Hematopoietic multipotent progenitor cell (in vitro differentiated cells): ENCODE data around the gene KBTBD8. TPM values are rescaled to one million over a fixed set of nuclear protein-coding genes. Genes with fewer than 3 reads are reported as not detected.

Experiments
- DNase-seq, 3 donors: peaks; one replicate each; pipeline ENCODE4 v3.0.0-alpha.2; 2011 to 2015; ENCODE audit warnings: low read depth in 2 of 3, low spot score in 2 of 3
- total RNA-seq: library from RNA; depleted of rRNA; stranded (reverse); fragments of >200 nt; gene quantifications from one replicate; pipeline ENCODE4 v1.2.3, GENCODE V29; 2012

Gene KBTBD8
- total RNA-seq, 1 donor, result 1.9 TPM

DNA sequence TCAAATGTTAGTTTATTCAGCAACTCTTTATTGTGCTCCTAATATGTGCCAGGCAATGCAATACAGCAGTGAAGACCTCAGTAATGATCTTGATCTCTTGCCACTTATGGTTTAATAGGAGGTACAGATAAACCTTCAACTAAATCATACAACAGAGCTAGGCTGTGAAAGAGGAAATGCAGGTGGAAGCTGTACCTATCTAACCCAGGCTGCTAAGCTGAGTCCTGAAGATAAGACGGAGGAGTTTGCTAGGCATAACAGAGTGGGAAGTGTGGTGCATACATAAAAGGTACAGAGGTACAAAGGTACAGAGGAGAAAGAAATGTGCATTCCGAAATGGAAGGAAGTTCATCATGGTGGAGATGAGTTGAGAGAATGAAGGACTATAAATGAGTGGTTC is 35.0 kb downstream of the KBTBD8 start:
- DNase-seq, result no peak

DNA sequence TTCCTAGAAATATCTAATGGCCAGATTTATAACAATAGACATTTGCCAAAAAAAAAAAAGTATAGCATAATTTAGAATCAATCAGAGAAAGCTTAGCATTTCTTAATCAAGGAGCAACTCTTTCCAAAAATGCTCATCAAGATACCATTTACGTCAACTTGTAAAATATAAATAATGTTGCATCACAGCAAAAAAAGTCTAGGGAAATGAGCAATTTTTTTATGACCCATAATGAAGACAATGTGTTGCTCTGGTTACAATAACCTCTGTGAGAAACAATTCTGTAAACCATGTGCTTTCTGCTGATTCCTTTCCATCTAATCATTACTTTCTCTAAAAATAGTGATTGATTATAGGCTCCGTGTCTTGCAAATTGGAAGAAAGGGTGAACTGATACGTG is 36.3 kb downstream of the KBTBD8 start:
- DNase-seq, result no peak

DNA sequence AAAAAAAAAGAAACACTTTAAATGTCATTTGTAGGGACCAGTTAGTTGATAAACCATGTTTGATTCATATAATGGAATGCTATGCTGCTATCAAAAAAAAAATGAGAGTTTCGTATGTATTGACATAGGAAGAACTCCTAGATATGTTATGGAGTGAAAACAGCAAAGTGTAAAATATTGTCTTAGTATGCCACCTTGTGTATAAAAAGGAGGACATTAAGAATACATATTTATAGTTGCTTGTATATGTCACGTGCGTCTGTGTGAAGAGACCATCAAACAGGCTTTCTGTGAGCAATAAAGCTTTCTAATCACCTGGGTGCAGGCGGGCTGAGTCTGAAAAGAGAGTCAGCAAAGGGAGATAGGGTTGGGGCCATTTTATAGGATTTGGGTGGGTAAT is 39.5 kb downstream of the KBTBD8 start:
- peak in 2 of 3 donors; percentile 9 to 17 for DNase-seq

GRCh38 chr3:67044295-67044694 is 46.2 kb downstream of the KBTBD8 start:
- DNase-seq, result no peak

GRCh38 chr3:67044955-67045354 is 46.8 kb downstream of the KBTBD8 start:
- no peak for DNase-seq

GRCh38 chr3:67045711-67046465 is 47.8 kb downstream of the KBTBD8 start:
- DNase-seq, result no peak

GRCh38 chr3:67047051-67047450 is 48.9 kb downstream of the KBTBD8 start:
- no peak for DNase-seq

DNA sequence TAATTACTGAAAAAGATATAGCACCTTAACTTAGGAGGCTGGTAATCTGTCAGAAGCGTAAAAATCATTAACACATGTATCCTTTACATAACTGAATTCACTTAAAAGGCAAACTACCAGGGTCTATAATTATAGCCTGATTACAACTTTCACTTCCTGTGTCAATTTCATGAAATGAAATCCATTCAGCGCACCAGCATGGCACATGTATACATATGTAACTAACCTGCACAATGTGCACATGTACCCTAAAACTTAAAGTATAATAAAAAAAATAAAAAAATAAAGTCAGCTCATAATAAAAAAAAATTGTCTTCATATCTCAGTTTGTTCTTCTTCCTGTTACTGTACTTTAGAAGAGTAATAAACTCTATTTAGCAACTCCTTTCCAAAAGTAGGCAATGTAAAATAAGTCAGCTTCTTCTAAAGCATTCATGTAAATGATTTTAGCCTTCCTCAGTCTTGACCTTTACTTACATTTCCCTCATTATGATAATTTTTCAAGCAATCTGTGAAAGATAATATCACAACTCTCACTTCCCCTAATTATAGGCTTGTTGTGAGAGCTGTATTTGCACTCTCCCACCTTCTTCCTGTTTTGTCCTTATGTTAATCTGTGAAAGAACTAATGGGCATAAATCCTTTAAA is 50.1 kb downstream of the KBTBD8 start:
- peak in 1 of 3 donors; percentile 4 for DNase-seq

- no peak for DNase-seq
Observed at GRCh38 chr3:67048715-67049074, 50.6 kb downstream of the KBTBD8 start.

DNA sequence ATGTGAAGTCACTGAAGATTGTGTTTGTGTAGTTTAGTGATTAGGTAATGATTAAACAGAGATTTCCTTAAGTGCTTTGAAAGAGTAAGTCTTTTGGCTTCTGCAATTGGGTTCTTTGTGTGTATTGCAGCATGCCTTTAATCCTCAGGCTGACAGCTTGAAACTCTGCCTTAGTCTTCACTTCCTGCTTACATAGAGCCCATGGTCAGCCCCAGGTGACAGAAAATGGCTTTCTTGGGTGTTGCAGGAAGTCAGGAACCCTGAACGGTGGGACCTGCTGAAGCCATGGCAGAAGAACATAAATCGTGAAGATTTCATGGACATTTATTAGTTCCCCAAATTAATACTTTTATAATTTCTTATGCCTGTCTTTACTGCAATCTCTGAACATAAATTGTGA is 61.3 kb downstream of the KBTBD8 start:
- DNase-seq, result no peak
